DMS 273 treated with DMSO at 0.1 percent for 48 hours (cell line): ENCODE results near the gene CYS1.
"Not testable (repeated sequence)": the region's sequence is repeated elsewhere in the genome, so short reads cannot be mapped to it uniquely, and the experiment has no call there.

Experiments
- DNase-seq: peaks from one replicate; lab custom pipeline; 2025; lab: John Stamatoyannopoulos, UW

CYS1 gene

GRCh38 chr2:10012366-10012962 lies 67.7 kb downstream of the CYS1 start:
- DNase-seq = not testable (repeated sequence)

- not testable (repeated sequence) for DNase-seq
Measured at GRCh38 chr2:10011606-10012325, 68.4 kb downstream of the CYS1 start.

- not testable (repeated sequence) for DNase-seq
Measured at GRCh38 chr2:10010861-10011605, 69.2 kb downstream of the CYS1 start.

- DNase-seq = no peak
Measured at GRCh38 chr2:10009811-10010781, 70.1 kb downstream of the CYS1 start.

- no peak for DNase-seq
Measured at GRCh38 chr2:10009271-10009810, 70.9 kb downstream of the CYS1 start.

- DNase-seq = no peak
Measured at GRCh38 chr2:10008809-10009176, 71.4 kb downstream of the CYS1 start.

- no peak for DNase-seq
Measured at GRCh38 chr2:10007921-10008808, 72.0 kb downstream of the CYS1 start.

- no peak for DNase-seq
Measured at GRCh38 chr2:10007435-10007834, 72.8 kb downstream of the CYS1 start.
